DOHH2 (cell line): Measurements from ENCODE around the gene CREBRF.

Experiments used
- H3F3A ChIP-seq: fragments of 200-600 bp; sonication (generic), shearing (Covaris generic); 2 replicates; pipeline ENCODE4 v1.6.0; 2016; ENCODE audit warnings: antibody characterized with exemption, mild to moderate bottlenecking; ENCODE audit not compliant: control insufficient read depth, insufficient read depth
- H3K27ac ChIP-seq: fragments of 200-600 bp; sonication (generic); 2 replicates; pipeline ENCODE4 v1.5.1; 2014; ENCODE audit warnings: low read depth, mild to moderate bottlenecking, low read length, moderate library complexity
- H3K27me3 ChIP-seq: fragments of 200-600 bp; sonication (generic); 2 replicates; pipeline ENCODE4 v1.6.1; 2014; ENCODE audit warnings: mild to moderate bottlenecking, low read length, mixed read lengths; ENCODE audit not compliant: control insufficient read depth
- H3K36me3 ChIP-seq: fragments of 200-600 bp; sonication (generic); 2 replicates; pipeline ENCODE4 v1.6.1; 2014; ENCODE audit warnings: mild to moderate bottlenecking, low read length, moderate library complexity, mixed read lengths; ENCODE audit not compliant: control insufficient read depth
- H3K4me1 ChIP-seq: fragments of 200-600 bp; sonication (generic); 2 replicates; pipeline ENCODE4 v1.6.1; 2014; ENCODE audit warnings: mild to moderate bottlenecking, low read length, mixed read lengths; ENCODE audit not compliant: control insufficient read depth
- H3K4me2 ChIP-seq: fragments of 200-600 bp; sonication (generic); 2 replicates; pipeline ENCODE4 v1.6.0; 2014; ENCODE audit warnings: mild to moderate bottlenecking, low read length, moderate library complexity
- H3K4me3 ChIP-seq: fragments of 200-600 bp; sonication (generic); 2 replicates; pipeline ENCODE4 v1.5.1; 2014; ENCODE audit warnings: mild to moderate bottlenecking, low read length, mixed read lengths
- H3K79me2 ChIP-seq: fragments of 200-600 bp; sonication (generic); 2 replicates; pipeline ENCODE4 v1.6.1; 2014; ENCODE audit warnings: mild to moderate bottlenecking, low read length, mixed read lengths; ENCODE audit not compliant: control insufficient read depth
- H3K9me2 ChIP-seq: fragments of 200-600 bp; sonication (generic); replicated peaks from 2 replicates; pipeline ENCODE4 v1.6.1; 2014; ENCODE audit warnings: mild to moderate bottlenecking, low read length, mixed read lengths; ENCODE audit not compliant: control insufficient read depth
- H3K9me3 ChIP-seq: fragments of 200-600 bp; sonication (generic); 2 replicates; pipeline ENCODE4 v1.6.1; 2014; ENCODE audit warnings: antibody characterized with exemption, low read length, mixed read lengths; ENCODE audit not compliant: control insufficient read depth, insufficient read depth
- H4K20me1 ChIP-seq: fragments of 200-600 bp; sonication (generic); 2 replicates; pipeline ENCODE4 v1.6.0; 2014; ENCODE audit warnings: low read depth, mild to moderate bottlenecking, antibody characterized with exemption, low read length, moderate library complexity; ENCODE audit not compliant: control insufficient read depth, insufficient read depth
- CTCF ChIP-seq: fragments of 200-600 bp; sonication (generic); IDR thresholded peaks from one replicate; pipeline ENCODE4 v1.5.1; 2014; ENCODE audit warnings: antibody characterized with exemption, mild to moderate bottlenecking, low read depth, low read length; ENCODE audit not compliant: poor library complexity, severe bottlenecking
- EZH2phosphoT487 ChIP-seq: fragments of 200-600 bp; sonication (generic); IDR thresholded peaks from 2 replicates; pipeline ENCODE4 v1.6.1; 2017; ENCODE audit warnings: borderline replicate concordance, mild to moderate bottlenecking, antibody characterized with exemption, low read length, moderate library complexity, mixed read lengths

CREBRF gene

GRCh38 chr5:173020154-173020581 is 36.0 kb upstream of the CREBRF start:
- H3K9me2 ChIP-seq: no peaks in the 10 kb centered on the region
- H3K9me3 ChIP-seq: no peaks in the 10 kb centered on the region
- no peak overlapping the region for H3K4me2 ChIP-seq
- peaks cover 82% of the 10 kb centered on the region for H3K79me2 ChIP-seq
- no peak for TF ChIP-seq EZH2phosphoT487
- no peaks in the 10 kb centered on the region for H3K4me1 ChIP-seq
- H3K36me3 ChIP-seq: peaks cover 38% of the 10 kb centered on the region
- no peaks in the 10 kb centered on the region for H3F3A ChIP-seq
- no peaks in the 10 kb centered on the region for H4K20me1 ChIP-seq
- H3K27me3 ChIP-seq: no peaks in the 10 kb centered on the region
- H3K27ac ChIP-seq: no peak overlapping the region
- no peak overlapping the region for H3K4me3 ChIP-seq

- H3K4me2 ChIP-seq: no peak overlapping the region
- H3K36me3 ChIP-seq: peaks cover 37% of the 10 kb centered on the region
- no peaks in the 10 kb centered on the region for H3K9me3 ChIP-seq
- H3K27me3 ChIP-seq: no peaks in the 10 kb centered on the region
- H4K20me1 ChIP-seq: no peaks in the 10 kb centered on the region
- H3K79me2 ChIP-seq: peaks cover 81% of the 10 kb centered on the region
- no peaks in the 10 kb centered on the region for H3F3A ChIP-seq
- TF ChIP-seq CTCF (no peak), EZH2phosphoT487 (no peak)
- no peak overlapping the region for H3K4me3 ChIP-seq
- no peaks in the 10 kb centered on the region for H3K4me1 ChIP-seq
- no peaks in the 10 kb centered on the region for H3K9me2 ChIP-seq
- no peak overlapping the region for H3K27ac ChIP-seq
These were observed 35.5 kb upstream of the CREBRF start for GRCh38 chr5:173020643-173021042.

GRCh38 chr5:173025651-173026050 is 30.5 kb upstream of the CREBRF start:
- Histone ChIP-seq H3K79me2 (peaks cover 77% of the 10 kb centered on the region), H3K4me1 (peaks cover 6% of the 10 kb centered on the region), H3K27ac (no peak overlapping the region), H3K27me3 (no peaks in the 10 kb centered on the region), H3K9me3 (no peaks in the 10 kb centered on the region), H3K9me2 (no peaks in the 10 kb centered on the region), H3K4me2 (no peak overlapping the region), H4K20me1 (peaks cover 15% of the 10 kb centered on the region; the same call in 1 of the 2 replicates), H3F3A (peaks cover 3% of the 10 kb centered on the region; the same call in 1 of the 2 replicates), H3K36me3 (peaks cover 34% of the 10 kb centered on the region), H3K4me3 (no peak overlapping the region)
- TF ChIP-seq CTCF (no peak), EZH2phosphoT487 (no peak)

GRCh38 chr5:173027905-173028304 is 28.2 kb upstream of the CREBRF start:
- TF ChIP-seq EZH2phosphoT487 (no peak), CTCF (no peak)
- Histone ChIP-seq H3F3A (peaks cover 3% of the 10 kb centered on the region; the same call in 1 of the 2 replicates), H3K9me2 (no peaks in the 10 kb centered on the region), H3K4me3 (no peak overlapping the region), H3K4me1 (peaks cover 6% of the 10 kb centered on the region), H3K4me2 (no peak overlapping the region), H3K27me3 (no peaks in the 10 kb centered on the region), H3K27ac (no peak overlapping the region), H3K9me3 (no peaks in the 10 kb centered on the region), H3K79me2 (peaks cover 78% of the 10 kb centered on the region), H3K36me3 (peaks cover 19% of the 10 kb centered on the region), H4K20me1 (peaks cover 15% of the 10 kb centered on the region; the same call in 1 of the 2 replicates)
